ENCODE data around the gene FNBP1.
"Not testable (repeated sequence)": the region's sequence is repeated elsewhere in the genome, so short reads cannot be mapped to it uniquely, and the experiment has no call there.

FNBP1 gene

DNA sequence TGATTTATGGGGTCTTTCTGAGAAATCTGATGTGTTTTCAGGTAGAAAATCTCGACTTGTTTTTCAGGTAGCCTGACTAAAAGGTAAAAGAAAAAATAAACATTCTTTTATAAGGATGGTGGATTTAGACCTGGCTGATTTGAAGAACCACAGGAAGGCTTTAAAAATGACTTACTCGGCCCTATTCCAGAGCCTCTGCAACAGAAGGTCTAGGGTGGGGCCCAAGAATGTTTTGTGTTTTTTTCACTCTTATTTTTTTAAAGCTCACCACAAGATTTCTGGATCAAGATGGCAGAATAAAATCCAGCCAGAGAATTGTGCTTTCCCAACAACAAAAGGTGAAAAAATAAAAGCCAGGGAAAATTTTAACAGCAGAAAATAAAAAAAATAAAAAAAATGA, 59.1 kb downstream of the FNBP1 start:
- Histone ChIP-seq H3K9me3 (ENCODE audit: insufficient read depth, low read depth, low read length) (no peaks in the 10 kb centered on the region), H3K9me2 (replicated peaks; ENCODE audit: low read depth, low read length) (no peaks in the 10 kb centered on the region), H3K4me3 (ENCODE audit: low read length, poor library complexity, severe bottlenecking) (no peak overlapping the region), H3K36me3 (ENCODE audit: insufficient read depth, low read length) (peaks cover 27% of the 10 kb centered on the region; the same call in 1 of the 2 replicates), H3F3A (ENCODE audit: low read depth) (no peaks in the 10 kb centered on the region), H3K4me1 (ENCODE audit: insufficient read depth, low read length, poor library complexity, severe bottlenecking) (no peaks in the 10 kb centered on the region), H3K4me2 (ENCODE audit: low read depth, low read length, poor library complexity, severe bottlenecking) (no peak overlapping the region), H3K27me3 (ENCODE audit: insufficient read depth, low read length, poor library complexity, severe bottlenecking) (no peaks in the 10 kb centered on the region), H4K20me1 (ENCODE audit: insufficient read depth, low read length, poor library complexity, severe bottlenecking) (peaks cover 39% of the 10 kb centered on the region), H2AFZ (ENCODE audit: low read length) (no peak overlapping the region), H3K9ac (ENCODE audit: low read depth, low read length, poor library complexity, severe bottlenecking) (no peak overlapping the region), H3K79me2 (ENCODE audit: insufficient read depth, low read length) (peaks cover 88% of the 10 kb centered on the region)
- TF ChIP-seq EZH2phosphoT487 (IDR thresholded peaks at IDR 0.05; ENCODE audit: borderline replicate concordance) = no peak
- TF ChIP-seq, protein P1, sequence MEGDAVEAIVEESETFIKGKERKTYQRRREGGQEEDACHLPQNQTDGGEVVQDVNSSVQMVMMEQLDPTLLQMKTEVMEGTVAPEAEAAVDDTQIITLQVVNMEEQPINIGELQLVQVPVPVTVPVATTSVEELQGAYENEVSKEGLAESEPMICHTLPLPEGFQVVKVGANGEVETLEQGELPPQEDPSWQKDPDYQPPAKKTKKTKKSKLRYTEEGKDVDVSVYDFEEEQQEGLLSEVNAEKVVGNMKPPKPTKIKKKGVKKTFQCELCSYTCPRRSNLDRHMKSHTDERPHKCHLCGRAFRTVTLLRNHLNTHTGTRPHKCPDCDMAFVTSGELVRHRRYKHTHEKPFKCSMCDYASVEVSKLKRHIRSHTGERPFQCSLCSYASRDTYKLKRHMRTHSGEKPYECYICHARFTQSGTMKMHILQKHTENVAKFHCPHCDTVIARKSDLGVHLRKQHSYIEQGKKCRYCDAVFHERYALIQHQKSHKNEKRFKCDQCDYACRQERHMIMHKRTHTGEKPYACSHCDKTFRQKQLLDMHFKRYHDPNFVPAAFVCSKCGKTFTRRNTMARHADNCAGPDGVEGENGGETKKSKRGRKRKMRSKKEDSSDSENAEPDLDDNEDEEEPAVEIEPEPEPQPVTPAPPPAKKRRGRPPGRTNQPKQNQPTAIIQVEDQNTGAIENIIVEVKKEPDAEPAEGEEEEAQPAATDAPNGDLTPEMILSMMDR (conservative IDR thresholded peaks at IDR 0.05; ENCODE audit: low read length) = no peak

DNA sequence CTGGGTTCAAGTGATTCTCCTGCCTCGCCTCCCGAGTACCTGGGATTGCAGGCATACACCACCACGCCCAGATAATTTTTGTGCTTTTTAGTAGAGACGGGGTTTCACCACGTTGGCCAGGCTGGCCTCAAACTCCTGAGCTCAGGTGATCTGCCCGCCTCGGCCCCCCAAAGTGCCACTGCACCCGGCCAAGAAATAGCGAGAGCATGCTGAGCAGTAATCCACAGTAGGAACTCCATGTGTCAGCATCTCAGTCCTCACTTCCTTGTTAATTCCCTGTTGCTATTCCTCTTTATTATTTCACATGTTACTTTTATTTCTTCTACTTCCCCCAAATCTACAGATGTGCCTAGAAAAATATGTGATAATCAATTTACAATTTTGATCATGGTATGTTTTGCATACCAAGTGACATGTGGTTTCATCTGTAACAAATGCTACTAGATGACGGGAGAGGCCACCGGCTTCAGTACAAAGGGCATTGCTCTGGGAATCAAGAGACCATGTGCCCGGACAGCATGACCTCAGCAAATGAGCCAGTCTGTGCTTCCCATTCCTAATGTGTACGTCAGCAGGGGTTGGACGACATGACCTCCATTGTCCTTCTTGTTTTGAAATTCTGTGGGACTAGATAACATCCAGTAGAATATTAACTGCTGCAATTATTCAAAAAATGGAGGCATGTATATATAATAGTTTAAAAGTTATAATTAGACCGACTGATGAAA, 61.6 kb downstream of the FNBP1 start:
- no peak overlapping the region for H3K4me3 ChIP-seq (ENCODE audit: low read length, poor library complexity, severe bottlenecking)
- no peaks in the 10 kb centered on the region for H3K9me3 ChIP-seq (ENCODE audit: insufficient read depth, low read depth, low read length)
- H3K9ac ChIP-seq (ENCODE audit: low read depth, low read length, poor library complexity, severe bottlenecking) = no peak overlapping the region
- H3K4me2 ChIP-seq (ENCODE audit: low read depth, low read length, poor library complexity, severe bottlenecking) = no peak overlapping the region
- no peaks in the 10 kb centered on the region for H3F3A ChIP-seq (ENCODE audit: low read depth)
- H3K27me3 ChIP-seq (ENCODE audit: insufficient read depth, low read length, poor library complexity, severe bottlenecking) = no peaks in the 10 kb centered on the region
- no peaks in the 10 kb centered on the region for H3K4me1 ChIP-seq (ENCODE audit: insufficient read depth, low read length, poor library complexity, severe bottlenecking)
- no peak overlapping the region for H2AFZ ChIP-seq (ENCODE audit: low read length)
- H3K79me2 ChIP-seq (ENCODE audit: insufficient read depth, low read length) = peaks cover 72% of the 10 kb centered on the region
- peaks cover 45% of the 10 kb centered on the region; the same call in 1 of the 2 replicates for H3K36me3 ChIP-seq (ENCODE audit: insufficient read depth, low read length)
- peaks cover 33% of the 10 kb centered on the region for H4K20me1 ChIP-seq (ENCODE audit: insufficient read depth, low read length, poor library complexity, severe bottlenecking)
- TF ChIP-seq EZH2phosphoT487 (IDR thresholded peaks at IDR 0.05; ENCODE audit: borderline replicate concordance) = no peak
- no peaks in the 10 kb centered on the region for H3K9me2 ChIP-seq (replicated peaks; ENCODE audit: low read depth, low read length)

DNA sequence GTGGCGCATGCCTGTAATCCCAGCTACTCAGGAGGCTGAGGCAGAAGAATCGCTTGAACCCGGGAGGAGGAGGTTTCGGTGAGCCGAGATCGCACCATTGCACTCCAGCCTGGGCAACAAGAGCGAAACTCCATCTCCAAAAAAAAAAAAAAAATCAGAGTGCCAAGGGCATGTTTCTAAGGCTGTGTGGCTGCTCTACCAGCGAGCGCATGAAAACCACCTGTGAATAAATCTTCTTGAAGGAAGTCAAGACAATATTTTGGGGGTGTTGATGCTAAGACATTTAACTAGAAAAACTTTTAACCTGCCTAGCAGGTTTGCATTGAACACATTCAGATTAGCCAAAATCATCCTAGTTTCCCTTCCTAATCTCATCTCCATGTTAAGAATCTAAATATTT, 62.8 kb downstream of the FNBP1 start:
- not testable (repeated sequence) for H3K4me1 ChIP-seq (ENCODE audit: insufficient read depth, low read length, poor library complexity, severe bottlenecking); H3K9me2 ChIP-seq (replicated peaks; ENCODE audit: low read depth, low read length); H2AFZ ChIP-seq (ENCODE audit: low read length); H3K9ac ChIP-seq (ENCODE audit: low read depth, low read length, poor library complexity, severe bottlenecking); H3F3A ChIP-seq (ENCODE audit: low read depth); H3K27me3 ChIP-seq (ENCODE audit: insufficient read depth, low read length, poor library complexity, severe bottlenecking); H3K4me3 ChIP-seq (ENCODE audit: low read length, poor library complexity, severe bottlenecking); H3K9me3 ChIP-seq (ENCODE audit: insufficient read depth, low read depth, low read length); H3K4me2 ChIP-seq (ENCODE audit: low read depth, low read length, poor library complexity, severe bottlenecking)
- H3K79me2 ChIP-seq (ENCODE audit: insufficient read depth, low read length) = peaks cover 62% of the 10 kb centered on the region
- peaks cover 46% of the 10 kb centered on the region; the same call in 1 of the 2 replicates for H3K36me3 ChIP-seq (ENCODE audit: insufficient read depth, low read length)
- peaks cover 31% of the 10 kb centered on the region for H4K20me1 ChIP-seq (ENCODE audit: insufficient read depth, low read length, poor library complexity, severe bottlenecking)

GRCh38 chr9:129979071-129979745, 63.8 kb downstream of the FNBP1 start:
- H3K9ac ChIP-seq (ENCODE audit: low read depth, low read length, poor library complexity, severe bottlenecking) = no peak overlapping the region
- H3K4me2 ChIP-seq (ENCODE audit: low read depth, low read length, poor library complexity, severe bottlenecking) = no peak overlapping the region
- H3K79me2 ChIP-seq (ENCODE audit: insufficient read depth, low read length) = peaks cover 52% of the 10 kb centered on the region
- peaks cover 23% of the 10 kb centered on the region for H4K20me1 ChIP-seq (ENCODE audit: insufficient read depth, low read length, poor library complexity, severe bottlenecking)
- H3K9me2 ChIP-seq (replicated peaks; ENCODE audit: low read depth, low read length) = no peaks in the 10 kb centered on the region
- no peaks in the 10 kb centered on the region for H3F3A ChIP-seq (ENCODE audit: low read depth)
- peaks cover 47% of the 10 kb centered on the region; the same call in 1 of the 2 replicates for H3K36me3 ChIP-seq (ENCODE audit: insufficient read depth, low read length)
- TF ChIP-seq, protein P1 (conservative IDR thresholded peaks at IDR 0.05; ENCODE audit: low read length) = no peak
- TF ChIP-seq EZH2phosphoT487 (IDR thresholded peaks at IDR 0.05; ENCODE audit: borderline replicate concordance) = no peak
- H3K4me1 ChIP-seq (ENCODE audit: insufficient read depth, low read length, poor library complexity, severe bottlenecking) = no peaks in the 10 kb centered on the region
- H3K4me3 ChIP-seq (ENCODE audit: low read length, poor library complexity, severe bottlenecking) = no peak overlapping the region
- no peaks in the 10 kb centered on the region for H3K27me3 ChIP-seq (ENCODE audit: insufficient read depth, low read length, poor library complexity, severe bottlenecking)
- H3K9me3 ChIP-seq (ENCODE audit: insufficient read depth, low read depth, low read length) = no peaks in the 10 kb centered on the region
- H2AFZ ChIP-seq (ENCODE audit: low read length) = no peak overlapping the region

Measured in Loucy (cell line).